Measurements from ENCODE around the gene PIPOX. TPM values are rescaled to one million over a fixed set of nuclear protein-coding genes. Genes with fewer than 3 reads are reported as not detected.

PIPOX gene
- total RNA-seq, 1 donor from 2014 or later: 3.8 TPM

- H3K9me3 Mint-ChIP-seq: no peaks in the 10 kb centered on the region
- no peak for TF ChIP-seq CTCF (conservative IDR thresholded peaks at IDR 0.05)
- no peak overlapping the region for H3K27ac Mint-ChIP-seq
- no peaks in the 10 kb centered on the region for H3K27me3 Mint-ChIP-seq
- no peak overlapping the region for H3K4me3 Mint-ChIP-seq
- H3K36me3 Mint-ChIP-seq: peaks cover 16% of the 10 kb centered on the region
- DNase-seq (ENCODE audit: extremely low spot score, unreplicated experiment): no peak
- H3K4me1 Mint-ChIP-seq (ENCODE audit: unreplicated experiment): peaks cover 12% of the 10 kb centered on the region
Observed at GRCh38 chr17:29090108-29090507, 47.2 kb downstream of the PIPOX start.

- H3K9me3 Mint-ChIP-seq: no peaks in the 10 kb centered on the region
- H3K4me3 Mint-ChIP-seq: no peak overlapping the region
- no peak overlapping the region for H3K27ac Mint-ChIP-seq
- H3K36me3 Mint-ChIP-seq: peaks cover 16% of the 10 kb centered on the region
- H3K4me1 Mint-ChIP-seq (ENCODE audit: unreplicated experiment): peaks cover 11% of the 10 kb centered on the region
- H3K27me3 Mint-ChIP-seq: no peaks in the 10 kb centered on the region
- DNase-seq (ENCODE audit: extremely low spot score, unreplicated experiment): no peak
- TF ChIP-seq CTCF (conservative IDR thresholded peaks at IDR 0.05): no peak
Observed at GRCh38 chr17:29090750-29091605, 48.0 kb downstream of the PIPOX start.

- no peak for TF ChIP-seq CTCF (conservative IDR thresholded peaks at IDR 0.05)
- Mint-ChIP-seq H3K9me3 (no peaks in the 10 kb centered on the region), H3K27ac (no peak overlapping the region), H3K36me3 (peaks cover 16% of the 10 kb centered on the region), H3K27me3 (no peaks in the 10 kb centered on the region), H3K4me1 (ENCODE audit: unreplicated experiment) (peaks cover 11% of the 10 kb centered on the region), H3K4me3 (no peak overlapping the region)
- no peak for DNase-seq (ENCODE audit: extremely low spot score, unreplicated experiment)
Observed at GRCh38 chr17:29091606-29092289, 48.8 kb downstream of the PIPOX start.

GRCh38 chr17:29093090-29093871, 50.3 kb downstream of the PIPOX start:
- Mint-ChIP-seq H3K4me1 (ENCODE audit: unreplicated experiment) (peaks cover 11% of the 10 kb centered on the region), H3K4me3 (no peak overlapping the region), H3K27ac (no peak overlapping the region), H3K9me3 (no peaks in the 10 kb centered on the region), H3K36me3 (peaks cover 15% of the 10 kb centered on the region), H3K27me3 (no peaks in the 10 kb centered on the region)
- DNase-seq (ENCODE audit: extremely low spot score, unreplicated experiment): no peak
- TF ChIP-seq CTCF (conservative IDR thresholded peaks at IDR 0.05): no peak

GRCh38 chr17:29094101-29094708, 51.3 kb downstream of the PIPOX start:
- peaks cover 11% of the 10 kb centered on the region for H3K4me1 Mint-ChIP-seq (ENCODE audit: unreplicated experiment)
- no peak overlapping the region for H3K27ac Mint-ChIP-seq
- H3K9me3 Mint-ChIP-seq: no peaks in the 10 kb centered on the region
- H3K4me3 Mint-ChIP-seq: no peak overlapping the region
- no peak for TF ChIP-seq CTCF (conservative IDR thresholded peaks at IDR 0.05)
- H3K27me3 Mint-ChIP-seq: no peaks in the 10 kb centered on the region
- no peak for DNase-seq (ENCODE audit: extremely low spot score, unreplicated experiment)
- peaks cover 14% of the 10 kb centered on the region for H3K36me3 Mint-ChIP-seq
